Activated CD4-positive, alpha-beta T cell treated with anti-CD3 and anti-CD28 coated beads, Interleukin-2, amount 50 U/mL, for 24 hours (primary cell): ENCODE measurements around the gene DHX8.

Experiments
- DNase-seq, 2 donors: peaks; one replicate each; pipeline ENCODE4 v3.0.0-alpha.2; 2020; ENCODE audit warnings: low read depth in 1 of 2, low spot score in 1 of 2

The DHX8 gene

GRCh38 chr17:43546319-43547188, 62.8 kb downstream of the DHX8 start, which contains the start of gene ETV4:
ETV4 (minus strand) TSS chr17:43546340; CDS start chr17:43545617, 723 bp downstream.
- peak; percentile 73 to 88 for DNase-seq

GRCh38 chr17:43547189-43547550, 63.4 kb downstream of the DHX8 start:
- no peak for DNase-seq

DNA sequence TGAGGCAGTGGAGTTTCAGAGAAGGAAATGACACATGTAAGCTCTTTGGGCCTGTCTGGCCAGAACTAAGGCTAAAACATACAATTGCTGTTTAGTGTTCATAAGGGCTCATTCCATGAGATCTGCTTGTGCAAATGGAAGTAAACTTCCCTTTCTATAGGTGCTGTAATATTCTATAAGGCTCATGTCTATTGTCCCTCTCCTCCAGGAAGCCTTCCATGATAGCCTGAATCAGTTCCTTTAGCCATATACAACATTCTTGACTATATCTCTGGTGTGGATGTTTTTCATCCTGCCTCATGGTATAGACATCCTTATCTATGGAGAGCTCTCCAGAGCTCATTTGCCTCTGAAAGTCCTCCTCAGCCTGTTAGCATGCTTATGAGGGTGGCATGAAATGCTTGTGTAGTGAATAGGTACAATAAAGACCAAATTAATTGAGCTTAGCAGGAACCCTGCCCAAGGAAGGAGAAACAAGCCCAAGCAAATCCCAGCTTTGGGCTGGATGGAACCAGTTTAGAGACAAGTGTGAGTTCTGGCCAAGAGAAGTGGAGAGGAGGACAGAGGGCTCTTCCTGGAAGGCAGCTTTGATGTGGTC, 64.0 kb downstream of the DHX8 start:
- DNase-seq = no peak

GRCh38 chr17:43548689-43549379, 65.1 kb downstream of the DHX8 start:
- DNase-seq = no peak

GRCh38 chr17:43549496-43549895, 65.7 kb downstream of the DHX8 start:
- no peak for DNase-seq

DNA sequence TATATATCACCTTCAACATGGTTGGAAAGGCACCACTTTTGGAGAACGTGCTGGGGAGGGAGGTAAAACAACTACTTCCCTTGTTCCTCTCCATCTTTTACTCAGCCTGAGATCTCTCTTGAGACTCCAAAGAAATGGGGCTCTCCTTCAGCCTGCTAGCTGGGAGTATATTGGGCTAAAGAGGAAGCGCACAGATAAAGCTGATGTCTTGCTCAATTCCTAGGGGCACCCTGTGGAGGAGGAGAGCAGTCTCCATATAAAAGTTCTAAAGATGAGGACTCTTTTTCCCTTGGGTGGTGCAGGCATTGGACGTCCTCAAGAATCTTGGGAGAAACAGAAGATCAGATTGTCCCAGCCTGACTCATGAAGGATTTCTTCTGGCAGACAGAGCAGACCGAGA, 67.0 kb downstream of the DHX8 start:
- no peak for DNase-seq

- no peak for DNase-seq
Observed at GRCh38 chr17:43552229-43552837, 68.6 kb downstream of the DHX8 start.

DNA sequence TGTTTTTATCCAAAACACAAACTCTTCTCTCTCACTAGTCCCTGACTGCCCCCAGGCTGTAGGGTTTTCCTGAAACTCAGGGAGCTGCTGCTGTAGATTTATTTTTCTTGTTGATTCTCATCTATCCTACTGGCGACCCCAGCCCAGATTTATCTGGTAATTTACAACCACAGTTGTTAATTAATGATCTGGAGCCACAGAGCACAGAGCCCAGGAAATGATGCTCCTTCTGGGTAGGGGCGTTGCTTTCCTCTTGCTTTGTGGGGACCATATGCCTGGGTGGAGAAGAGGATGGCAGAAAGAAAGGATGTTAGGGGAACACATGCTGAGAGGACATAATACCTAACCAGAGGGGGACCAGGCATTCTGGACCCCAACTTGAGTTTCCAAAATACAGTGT, 69.8 kb downstream of the DHX8 start:
- DNase-seq = no peak

DNA sequence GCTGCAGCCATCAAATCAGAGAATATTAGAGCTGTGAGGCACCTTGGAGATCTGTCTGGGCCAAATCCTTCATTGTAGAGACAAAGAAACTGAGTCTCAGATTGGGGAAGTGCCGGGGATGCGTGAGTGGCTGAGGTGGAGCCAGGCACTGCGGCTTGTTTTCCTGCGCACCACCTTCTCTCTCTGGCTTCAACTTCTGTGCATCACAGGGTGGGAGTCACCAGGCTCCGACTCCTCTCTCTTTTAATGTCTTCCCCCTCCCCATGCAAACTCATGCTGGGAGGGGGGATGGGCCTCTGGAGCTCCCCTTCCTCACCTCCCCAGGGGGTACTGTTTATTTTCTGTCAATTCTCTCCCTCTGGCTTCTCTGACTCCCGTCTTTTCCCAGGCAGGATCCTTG, 71.1 kb downstream of the DHX8 start:
- DNase-seq = no peak

- DNase-seq = no peak
Observed at GRCh38 chr17:43556292-43556691, 72.5 kb downstream of the DHX8 start.

- DNase-seq = no peak
Observed at GRCh38 chr17:43558805-43559160, 75.0 kb downstream of the DHX8 start.

DNA sequence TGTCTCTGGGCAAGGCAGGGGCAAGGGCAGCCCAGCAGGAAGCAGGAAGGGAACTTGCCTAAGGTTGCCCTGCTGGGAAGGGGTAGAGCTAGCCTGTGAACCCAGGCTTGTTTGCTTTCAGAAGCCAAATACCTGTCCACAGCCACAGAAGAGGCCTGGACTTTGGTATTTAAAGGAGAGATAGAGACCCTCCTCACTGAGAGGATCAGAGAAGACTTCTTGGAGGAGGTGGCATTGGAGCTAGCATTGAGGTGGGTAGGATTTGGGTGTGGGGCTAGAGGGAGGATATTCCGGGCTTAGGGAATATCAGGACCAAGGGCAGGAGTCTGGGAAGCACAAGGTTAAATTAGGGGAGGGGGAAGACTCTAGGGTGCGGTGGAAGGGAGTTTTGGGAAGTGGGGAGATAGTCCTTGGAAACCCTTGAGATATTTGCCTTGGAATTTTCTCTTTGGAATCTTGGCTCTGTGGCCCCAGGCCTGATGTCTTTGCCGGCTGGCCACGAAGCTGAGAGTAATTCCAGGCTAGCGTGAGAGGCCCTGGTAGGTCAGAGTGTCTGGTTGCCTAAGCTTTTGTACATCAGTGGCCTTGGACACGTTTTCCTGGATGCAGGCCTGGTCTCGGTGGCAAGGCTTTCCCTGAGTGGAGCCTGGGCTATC, 75.5 kb downstream of the DHX8 start:
- no peak for DNase-seq

- no peak for DNase-seq
Observed at GRCh38 chr17:43560461-43561427, 77.0 kb downstream of the DHX8 start.

- no peak for DNase-seq
Observed at GRCh38 chr17:43562679-43563599, 79.2 kb downstream of the DHX8 start.

- DNase-seq = no peak
Observed at GRCh38 chr17:43563600-43564594, 80.1 kb downstream of the DHX8 start.

- no peak for DNase-seq
Observed at GRCh38 chr17:43568506-43569082, 84.8 kb downstream of the DHX8 start.

DNA sequence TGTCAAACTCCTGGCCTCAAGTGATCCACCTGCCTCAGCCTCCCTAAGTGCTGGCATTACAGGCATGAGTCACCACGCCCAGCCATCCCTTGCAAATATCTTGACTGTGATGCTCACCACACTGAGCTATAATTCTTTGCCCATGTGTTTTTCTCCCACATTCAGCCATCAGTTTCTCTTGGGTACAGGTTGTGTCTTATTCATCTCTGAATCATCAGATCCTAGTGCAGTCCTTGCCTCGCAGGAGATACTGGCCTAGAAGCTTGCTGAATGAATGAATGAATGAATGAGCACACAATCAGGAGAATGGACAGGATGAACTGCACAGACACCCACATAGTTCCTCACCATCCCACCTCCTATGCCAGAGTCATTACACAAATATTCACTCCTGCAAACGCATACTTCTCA, 86.7 kb downstream of the DHX8 start:
- no peak for DNase-seq
